ENCODE data around the gene TRMU.

DNA sequence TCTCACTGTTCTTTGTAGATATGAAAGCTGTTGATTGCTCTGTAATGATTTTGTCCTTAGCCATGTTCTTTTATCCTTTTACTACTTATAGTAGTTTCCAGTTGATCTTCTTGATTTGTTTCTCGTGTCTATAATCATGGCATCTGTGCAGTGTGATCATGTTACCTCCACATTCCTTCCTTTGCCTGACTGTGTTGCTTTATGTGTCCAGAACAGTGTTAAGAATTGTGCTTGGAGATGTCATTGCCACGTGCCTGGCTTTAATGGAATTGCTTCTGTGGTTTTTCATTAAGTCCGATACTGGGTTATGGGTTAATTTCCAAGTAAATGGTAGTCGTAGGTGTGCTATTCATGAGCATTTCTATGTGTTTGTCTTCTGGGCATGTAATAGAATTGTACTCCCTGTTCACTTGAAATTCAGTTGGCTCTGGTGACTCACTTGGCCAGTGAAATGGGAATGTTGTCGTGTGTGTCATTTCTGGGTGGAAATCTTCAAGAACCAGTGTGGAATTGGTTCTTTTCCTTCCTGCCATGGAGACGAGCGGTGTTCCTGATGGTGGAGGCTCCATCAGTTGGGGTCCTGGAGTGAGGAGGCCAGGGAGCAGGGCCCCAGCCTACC, 32.1 kb upstream of the TRMU start:
- TF ChIP-seq, protein P1, sequence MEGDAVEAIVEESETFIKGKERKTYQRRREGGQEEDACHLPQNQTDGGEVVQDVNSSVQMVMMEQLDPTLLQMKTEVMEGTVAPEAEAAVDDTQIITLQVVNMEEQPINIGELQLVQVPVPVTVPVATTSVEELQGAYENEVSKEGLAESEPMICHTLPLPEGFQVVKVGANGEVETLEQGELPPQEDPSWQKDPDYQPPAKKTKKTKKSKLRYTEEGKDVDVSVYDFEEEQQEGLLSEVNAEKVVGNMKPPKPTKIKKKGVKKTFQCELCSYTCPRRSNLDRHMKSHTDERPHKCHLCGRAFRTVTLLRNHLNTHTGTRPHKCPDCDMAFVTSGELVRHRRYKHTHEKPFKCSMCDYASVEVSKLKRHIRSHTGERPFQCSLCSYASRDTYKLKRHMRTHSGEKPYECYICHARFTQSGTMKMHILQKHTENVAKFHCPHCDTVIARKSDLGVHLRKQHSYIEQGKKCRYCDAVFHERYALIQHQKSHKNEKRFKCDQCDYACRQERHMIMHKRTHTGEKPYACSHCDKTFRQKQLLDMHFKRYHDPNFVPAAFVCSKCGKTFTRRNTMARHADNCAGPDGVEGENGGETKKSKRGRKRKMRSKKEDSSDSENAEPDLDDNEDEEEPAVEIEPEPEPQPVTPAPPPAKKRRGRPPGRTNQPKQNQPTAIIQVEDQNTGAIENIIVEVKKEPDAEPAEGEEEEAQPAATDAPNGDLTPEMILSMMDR (IDR thresholded peaks at IDR 0.05; ENCODE audit: extremely low read depth in 1 of 2, insufficient read depth in 1 of 2, low read depth in 1 of 2, low read length in 2 of 2), result no peak
- TF ChIP-seq FOS (IDR thresholded peaks at IDR 0.05; ENCODE audit: borderline replicate concordance, insufficient read depth, low read length) (peak; percentile 37), POLR2A (IDR thresholded peaks at IDR 0.05; ENCODE audit: low read depth, low read length) (no peak), GATA2 (IDR thresholded peaks at IDR 0.05; ENCODE audit: insufficient read depth, insufficient read length, low read depth, low read length) (no peak), POLR2AphosphoS5 (IDR thresholded peaks at IDR 0.05; ENCODE audit: insufficient read depth, low read depth, low read length) (no peak)
- TF ChIP-seq, protein P2, sequence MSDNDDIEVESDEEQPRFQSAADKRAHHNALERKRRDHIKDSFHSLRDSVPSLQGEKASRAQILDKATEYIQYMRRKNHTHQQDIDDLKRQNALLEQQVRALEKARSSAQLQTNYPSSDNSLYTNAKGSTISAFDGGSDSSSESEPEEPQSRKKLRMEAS (IDR thresholded peaks at IDR 0.05; ENCODE audit: insufficient read depth, insufficient read length), result no peak

Data from endothelial cell of umbilical vein (primary cell).